Left ventricle myocardium superior (tissue), 1 donor: ENCODE results near the gene GALNT18. TPM values are rescaled to one million over a fixed set of nuclear protein-coding genes. Genes with fewer than 3 reads are reported as not detected.
A peak's percentile ranks its signal among the peaks of the same experiment; 100 is the strongest.

Experiments used
- ATAC-seq: fragments of 200-7000 bp; cut with Tn5 transposase; one replicate; pipeline ENCODE4 v1.9.1; 2020; ENCODE audit warnings: mild to moderate bottlenecking, moderate library complexity
- DNase-seq: peaks from one replicate; pipeline ENCODE4 v3.0.0-alpha.2; 2020
- intact Hi-C: fragments of 100-400 bp; cut with micrococcal nuclease; formaldehyde crosslinking; loops from one replicate; pipeline ENCODE4 v1.11.0; 2022
- total RNA-seq: library from RNA; stranded (reverse); fragmentation: NEBNext Ultra II Directional; extraction: Animal tissue kit (Norgen Biotek cat#: 25700); gene quantifications from one replicate; pipeline ENCODE4 v1.2.1, GENCODE V29; 2021
- donor health status: DM: no; HTN: yes; CAD: no; lungs with severe emphysema.

GALNT18 gene
- total RNA-seq, 1 donor from 2014 or later: 25.3 TPM

- intact Hi-C loops: no loop called here
- no peak for ATAC-seq
- DNase-seq: no peak
Measured at GRCh38 chr11:11513422-11513821, 108.4 kb downstream of the GALNT18 start.

GRCh38 chr11:11512929-11513328 lies 108.9 kb downstream of the GALNT18 start:
- intact Hi-C loops: no loop called here
- ATAC-seq (no peak), DNase-seq (no peak)

- DNase-seq (peak; percentile 41), ATAC-seq (peak; percentile 75)
- intact Hi-C loops: no loop called here
Measured at GRCh38 chr11:11512502-11512901, 109.3 kb downstream of the GALNT18 start.

GRCh38 chr11:11512090-11512489 lies 109.7 kb downstream of the GALNT18 start:
- intact Hi-C loops: no loop called here
- peak; percentile 81 for ATAC-seq
- no peak for DNase-seq

- intact Hi-C loops: no loop called here
- peak; percentile 51 for DNase-seq
- ATAC-seq: peak; percentile 62
Measured at GRCh38 chr11:11510939-11511338, 110.9 kb downstream of the GALNT18 start.

GRCh38 chr11:11505692-11506091 lies 116.1 kb downstream of the GALNT18 start:
- ATAC-seq (no peak), DNase-seq (no peak)
- intact Hi-C loops: no loop called here

GRCh38 chr11:11505190-11505589 lies 116.6 kb downstream of the GALNT18 start:
- ATAC-seq (no peak), DNase-seq (no peak)
- intact Hi-C loops: no loop called here

GRCh38 chr11:11504071-11504470 lies 117.7 kb downstream of the GALNT18 start:
- intact Hi-C loops: no loop called here
- ATAC-seq: no peak

GRCh38 chr11:11502263-11502861 lies 119.4 kb downstream of the GALNT18 start:
- no peak for DNase-seq
- ATAC-seq: peak; percentile 62
- intact Hi-C loops: no loop called here

More at GRCh38 chr11:11504071-11504470, 117.7 kb downstream of the GALNT18 start:
- no peak for DNase-seq

- intact Hi-C loops: no loop called here
- ATAC-seq (peak; percentile 52), DNase-seq (no peak)
Measured at GRCh38 chr11:11501546-11502262, 120.1 kb downstream of the GALNT18 start.

- intact Hi-C loops: no loop called here
- DNase-seq (no peak), ATAC-seq (no peak)
Measured at GRCh38 chr11:11500744-11501487, 120.9 kb downstream of the GALNT18 start.

GRCh38 chr11:11499300-11499699 lies 122.5 kb downstream of the GALNT18 start:
- ATAC-seq (no peak), DNase-seq (no peak)
- intact Hi-C loops: no loop called here

GRCh38 chr11:11498195-11498594 lies 123.6 kb downstream of the GALNT18 start:
- intact Hi-C loops: no loop called here
- ATAC-seq (no peak), DNase-seq (no peak)

GRCh38 chr11:11496879-11497278 lies 124.9 kb downstream of the GALNT18 start:
- ATAC-seq (no peak), DNase-seq (no peak)
- intact Hi-C loops: no loop called here

GRCh38 chr11:11494348-11494747 lies 127.5 kb downstream of the GALNT18 start:
- DNase-seq (no peak), ATAC-seq (no peak)
- intact Hi-C loops: no loop called here

- DNase-seq (no peak), ATAC-seq (no peak)
- intact Hi-C loops: no loop called here
Measured at GRCh38 chr11:11493698-11494097, 128.1 kb downstream of the GALNT18 start.

- intact Hi-C loops: no loop called here
- peak; percentile 53 for DNase-seq
- peak; percentile 80 for ATAC-seq
Measured at GRCh38 chr11:11491589-11491988, 130.2 kb downstream of the GALNT18 start.

GRCh38 chr11:11491014-11491413 lies 130.8 kb downstream of the GALNT18 start:
- DNase-seq (no peak), ATAC-seq (peak; percentile 16)
- intact Hi-C loops: no loop called here

GRCh38 chr11:11486423-11486822 lies 135.4 kb downstream of the GALNT18 start:
- no peak for ATAC-seq
- intact Hi-C loops: no loop called here

GRCh38 chr11:11486002-11486401 lies 135.8 kb downstream of the GALNT18 start:
- no peak for ATAC-seq
- intact Hi-C loops: no loop called here
- no peak for DNase-seq

More at GRCh38 chr11:11486423-11486822, 135.4 kb downstream of the GALNT18 start:
- DNase-seq: no peak
